Endothelial cell of umbilical vein (primary cell): ENCODE results near the gene SARS1. TPM values are rescaled to one million over a fixed set of nuclear protein-coding genes. Genes with fewer than 3 reads are reported as not detected.

Experiments
- BruUV-seq: library from RNA; stranded (reverse); fragments of 400-500 nt; replicated peaks from 2 replicates; lab custom pipeline; 2021; lab: Mats Ljungman, UMichigan
- CTCF ChIA-PET: fragments of 300-600, 350-600 bp; sonication (Branson Sonifier 250); formaldehyde crosslinking; loops from one replicate; lab custom pipeline; 2021; ENCODE audit warnings: antibody characterized with exemption, inconsistent platforms; lab: Charles Lee
- POLR2A ChIA-PET: fragments of 300-600, 350-600 bp; sonication (Branson Sonifier 250); formaldehyde crosslinking; loops from one replicate; lab custom pipeline; 2021; ENCODE audit warnings: antibody characterized with exemption, inconsistent platforms; lab: Charles Lee
- DNase-seq: peaks from one replicate; pipeline ENCODE4 v3.0.0-alpha.2; 2011; ENCODE audit warnings: low read depth, low spot score
- FAIRE-seq: peaks from 2 replicates; lab custom pipeline; 2011; peaks lifted over from hg19 to GRCh38; lab: Jason Lieb, UNC
- H2AFZ ChIP-seq: 2 replicates; pipeline ENCODE4 v1.6.0; 2012; ENCODE audit warnings: low read depth, low read length, control low read depth, inconsistent platforms
- H3K27ac ChIP-seq: 2 replicates; pipeline ENCODE4 v1.5.1; 2011; ENCODE audit warnings: low read depth, mild to moderate bottlenecking, control low read depth, low read length, moderate library complexity; ENCODE audit not compliant: insufficient read depth
- H3K27me3 ChIP-seq, 2 experiments: 2 replicates each; pipeline versions ENCODE4 v1.6.0 to v1.6.1; 2011; ENCODE audit warnings: low read length in 2 of 2, mixed read lengths in 1 of 2; ENCODE audit not compliant: control insufficient read depth in 2 of 2, insufficient read depth in 2 of 2
- H3K36me3 ChIP-seq, 2 experiments: 2 replicates in 1 of 2; 3 replicates in 1 of 2; pipeline ENCODE4 v1.5.1; 2011; ENCODE audit warnings: low read length in 2 of 2, mild to moderate bottlenecking in 1 of 2, moderate library complexity in 1 of 2; ENCODE audit not compliant: control insufficient read depth in 2 of 2, insufficient read depth in 2 of 2; ENCODE audit errors: extremely low read depth in 1 of 2
- H3K4me1 ChIP-seq: 3 replicates; pipeline ENCODE4 v1.5.1; 2011; ENCODE audit warnings: mild to moderate bottlenecking, low read length; ENCODE audit not compliant: control insufficient read depth, insufficient read depth; ENCODE audit errors: extremely low read depth
- H3K4me2 ChIP-seq: 2 replicates; pipeline ENCODE4 v1.6.1; 2011; ENCODE audit warnings: low read length, control low read depth, mixed read lengths; ENCODE audit not compliant: insufficient read depth
- H3K4me3 ChIP-seq, 3 experiments: fragments of 200-600 bp in 1 of 3; sonication (generic), shearing (Covaris generic) in 1 of 3; replicated peaks in 1 of 3; 2 replicates each; pipeline ENCODE4 v1.5.1; 2011 to 2016; ENCODE audit warnings: control low read depth in 3 of 3, low read length in 3 of 3, mild to moderate bottlenecking in 2 of 3, inconsistent platforms in 1 of 3, low read depth in 1 of 3, moderate library complexity in 1 of 3; ENCODE audit not compliant: insufficient read depth in 1 of 3
- H3K79me2 ChIP-seq: 2 replicates; pipeline ENCODE4 v1.6.0; 2012; ENCODE audit warnings: low read length, inconsistent platforms; ENCODE audit not compliant: control insufficient read depth, insufficient read depth
- H3K9ac ChIP-seq: replicated peaks from 2 replicates; pipeline ENCODE3; 2011; ENCODE audit warnings: low read length, control low read depth; ENCODE audit not compliant: insufficient read depth; ENCODE audit errors: extremely low read depth
- H3K9me1 ChIP-seq: replicated peaks from 3 replicates; pipeline ENCODE4 v1.6.0; 2011; ENCODE audit warnings: mild to moderate bottlenecking, low read length; ENCODE audit not compliant: control insufficient read depth, insufficient read depth; ENCODE audit errors: extremely low read depth
- H3K9me3 ChIP-seq: replicated peaks from 2 replicates; pipeline ENCODE4 v1.5.1; 2012; ENCODE audit warnings: low read length, inconsistent platforms; ENCODE audit not compliant: control insufficient read depth, insufficient read depth
- H4K20me1 ChIP-seq: replicated peaks from 2 replicates; pipeline ENCODE3; 2011; ENCODE audit warnings: mild to moderate bottlenecking, low read length; ENCODE audit not compliant: control insufficient read depth, insufficient read depth; ENCODE audit errors: extremely low read depth
- EZH2 ChIP-seq: IDR thresholded peaks from 2 replicates; pipeline ENCODE4 v1.6.1; 2012; ENCODE audit warnings: borderline replicate concordance, low read depth, mild to moderate bottlenecking, moderate library complexity, low read length, inconsistent platforms; ENCODE audit not compliant: severe bottlenecking
- JUN ChIP-seq: IDR thresholded peaks from 2 replicates; pipeline ENCODE4 v1.6.1; 2011; ENCODE audit warnings: borderline replicate concordance, low read depth; ENCODE audit not compliant: insufficient read length, insufficient read depth
- MYC ChIP-seq: IDR thresholded peaks from one replicate; pipeline ENCODE4 v1.6.1; 2011; ENCODE audit warnings: mild to moderate bottlenecking, low read depth, low read length
- dilution Hi-C: fragments of 300-500 bp; cut with MboI; formaldehyde crosslinking; loops from one replicate; pipeline ENCODE4 v1.15.0; 2019; ENCODE audit warnings: low sequenced_read_pairs; ENCODE audit not compliant: extremely low pct_ligation_motif_present
- intact Hi-C: fragments of 100-400 bp; cut with micrococcal nuclease; formaldehyde crosslinking; loops from one replicate; pipeline ENCODE4 v1.10.0; 2022
- polyA plus RNA-seq, 4 experiments: library from polyadenylated mRNA; depleted of rRNA in 3 of 4; stranded (reverse) in 3 of 4; unstranded in 1 of 4; fragments of >200 nt; gene quantifications; 2 replicates each; pipeline versions ENCODE4 v1.2.1 to v1.2.3, GENCODE V29; 2011 to 2012; ENCODE audit warnings: missing spikeins in 1 of 4
- total RNA-seq: library from RNA; stranded (reverse); gene quantifications from 2 replicates; pipeline ENCODE4 v1.2.3, GENCODE V29; 2021
- TF ChIP-seq, protein P1 (sequence below): IDR thresholded peaks from 2 replicates; pipeline ENCODE4 v1.6.1; 2011; ENCODE audit not compliant: insufficient read depth, insufficient read length
- TF ChIP-seq, protein P2 (sequence below), 2 donors: IDR thresholded peaks; 1 replicate in 1 of 2; 2 replicates in 1 of 2; pipeline ENCODE4 v1.5.1; 2011; ENCODE audit warnings: low read length in 2 of 2, mild to moderate bottlenecking in 2 of 2, moderate library complexity in 2 of 2, control low read depth in 1 of 2, inconsistent platforms in 1 of 2, low read depth in 1 of 2; ENCODE audit not compliant: insufficient read depth in 1 of 2; ENCODE audit errors: extremely low read depth in 1 of 2

The SARS1 gene
- total and polyA plus RNA-seq, 2 donors (not counting 3 experiments of a cell fraction or from before 2014, with no cell fraction given): 110 to 178 TPM

DNA sequence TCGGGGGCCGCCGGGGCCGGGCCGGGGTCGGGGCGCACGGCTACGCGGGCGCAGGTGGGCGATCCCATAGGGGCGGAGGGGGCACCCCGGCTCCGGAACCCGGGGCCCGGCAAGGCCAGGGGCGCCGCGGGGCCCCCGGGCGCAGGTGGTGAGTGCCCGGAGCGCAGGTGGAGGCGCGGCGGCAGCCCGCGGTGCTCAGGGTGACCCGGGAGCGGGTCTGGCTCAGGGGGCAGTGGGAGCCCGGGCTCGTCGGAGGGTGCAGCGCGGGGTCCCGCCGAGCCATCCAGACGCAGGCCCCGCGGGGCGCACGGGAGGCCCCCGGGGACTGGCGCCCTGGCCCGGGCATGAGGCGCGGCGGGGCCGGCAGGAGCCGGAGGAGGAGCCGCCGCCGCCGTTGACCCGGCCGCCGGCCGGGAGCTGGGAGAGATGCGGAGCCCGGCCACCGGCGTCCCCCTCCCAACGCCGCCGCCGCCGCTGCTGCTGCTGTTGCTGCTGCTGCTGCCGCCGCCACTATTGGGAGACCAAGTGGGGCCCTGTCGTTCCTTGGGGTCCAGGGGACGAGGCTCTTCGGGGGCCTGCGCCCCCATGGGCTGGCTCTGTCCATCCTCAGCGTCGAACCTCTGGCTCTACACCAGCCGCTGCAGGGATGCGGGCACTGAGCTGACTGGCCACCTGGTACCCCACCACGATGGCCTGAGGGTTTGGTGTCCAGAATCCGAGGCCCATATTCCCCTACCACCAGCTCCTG, 36.1 kb downstream of the SARS1 start:
- no TSS peak for BruUV-seq
- intact Hi-C loops (loop anchor here (1.0 kb wide), 1 partner anchor 10 kb away; no protein-coding TSS in a partner anchor), dilution Hi-C loops (no loop called here)
- Histone ChIP-seq H3K9ac (no peak overlapping the region), H2AFZ (peak overlapping the region; percentile 66), H3K4me3 (peak overlapping the region in 1 of 3 experiments; percentile 35), H3K4me1 (no peaks in the 10 kb centered on the region), H3K27me3 (peaks cover 3 to 10% of the 10 kb centered on the region in 2 experiments), H3K4me2 (peak overlapping the region; percentile 56), H3K9me3 (no peaks in the 10 kb centered on the region), H4K20me1 (no peaks in the 10 kb centered on the region), H3K9me1 (no peaks in the 10 kb centered on the region), H3K36me3 (no peaks in the 10 kb centered on the region), H3K27ac (no peak overlapping the region), H3K79me2 (no peaks in the 10 kb centered on the region)
- ChIA-PET CTCF (interaction anchor here (0.9 to 2.7 kb wide), 9 partner anchors 10 to 237 kb away, joined by 3 to 22 read pairs (median 4); partner anchors contain the start of gene SORT1), POLR2A (interaction anchor here (1.1 kb wide), 1 partner anchor 177 kb away, joined by 4 read pairs; no protein-coding TSS in a partner anchor)
- TF ChIP-seq EZH2: peak; percentile 37
- TF ChIP-seq, protein P1, sequence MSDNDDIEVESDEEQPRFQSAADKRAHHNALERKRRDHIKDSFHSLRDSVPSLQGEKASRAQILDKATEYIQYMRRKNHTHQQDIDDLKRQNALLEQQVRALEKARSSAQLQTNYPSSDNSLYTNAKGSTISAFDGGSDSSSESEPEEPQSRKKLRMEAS: no peak
- FAIRE-seq: no peak
- no peak for DNase-seq

DNA sequence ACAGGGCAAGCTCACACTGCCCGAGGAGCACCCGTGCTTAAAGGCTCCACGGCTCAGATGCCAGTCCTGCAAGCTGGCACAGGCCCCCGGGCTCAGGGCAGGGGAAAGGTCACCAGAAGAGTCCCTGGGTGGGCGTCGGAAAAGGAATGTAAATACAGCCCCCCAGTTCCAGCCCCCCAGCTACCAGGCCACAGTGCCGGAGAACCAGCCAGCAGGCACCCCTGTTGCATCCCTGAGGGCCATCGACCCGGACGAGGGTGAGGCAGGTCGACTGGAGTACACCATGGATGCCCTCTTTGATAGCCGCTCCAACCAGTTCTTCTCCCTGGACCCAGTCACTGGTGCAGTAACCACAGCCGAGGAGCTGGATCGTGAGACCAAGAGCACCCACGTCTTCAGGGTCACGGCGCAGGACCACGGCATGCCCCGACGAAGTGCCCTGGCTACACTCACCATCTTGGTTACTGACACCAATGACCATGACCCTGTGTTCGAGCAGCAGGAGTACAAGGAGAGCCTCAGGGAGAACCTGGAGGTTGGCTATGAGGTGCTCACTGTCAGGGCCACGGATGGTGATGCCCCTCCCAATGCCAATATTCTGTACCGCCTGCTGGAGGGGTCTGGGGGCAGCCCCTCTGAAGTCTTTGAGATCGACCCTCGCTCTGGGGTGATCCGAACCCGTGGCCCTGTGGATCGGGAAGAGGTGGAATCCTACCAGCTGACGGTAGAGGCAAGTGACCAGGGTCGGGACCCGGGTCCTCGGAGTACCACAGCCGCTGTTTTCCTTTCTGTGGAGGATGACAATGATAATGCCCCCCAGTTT, 36.9 kb downstream of the SARS1 start:
- Histone ChIP-seq H3K27ac (no peak overlapping the region), H2AFZ (no peak overlapping the region), H3K9me1 (no peaks in the 10 kb centered on the region), H3K4me3 (no peak overlapping the region), H3K27me3 (peaks cover 3 to 10% of the 10 kb centered on the region in 2 experiments), H4K20me1 (no peaks in the 10 kb centered on the region), H3K9ac (no peak overlapping the region), H3K4me2 (no peak overlapping the region), H3K4me1 (no peaks in the 10 kb centered on the region), H3K79me2 (no peaks in the 10 kb centered on the region), H3K36me3 (no peaks in the 10 kb centered on the region), H3K9me3 (no peaks in the 10 kb centered on the region)
- BruUV-seq: no TSS peak
- no peak for FAIRE-seq
- peak; percentile 16 for TF ChIP-seq EZH2
- no peak for TF ChIP-seq JUN
- TF ChIP-seq, protein P2, sequence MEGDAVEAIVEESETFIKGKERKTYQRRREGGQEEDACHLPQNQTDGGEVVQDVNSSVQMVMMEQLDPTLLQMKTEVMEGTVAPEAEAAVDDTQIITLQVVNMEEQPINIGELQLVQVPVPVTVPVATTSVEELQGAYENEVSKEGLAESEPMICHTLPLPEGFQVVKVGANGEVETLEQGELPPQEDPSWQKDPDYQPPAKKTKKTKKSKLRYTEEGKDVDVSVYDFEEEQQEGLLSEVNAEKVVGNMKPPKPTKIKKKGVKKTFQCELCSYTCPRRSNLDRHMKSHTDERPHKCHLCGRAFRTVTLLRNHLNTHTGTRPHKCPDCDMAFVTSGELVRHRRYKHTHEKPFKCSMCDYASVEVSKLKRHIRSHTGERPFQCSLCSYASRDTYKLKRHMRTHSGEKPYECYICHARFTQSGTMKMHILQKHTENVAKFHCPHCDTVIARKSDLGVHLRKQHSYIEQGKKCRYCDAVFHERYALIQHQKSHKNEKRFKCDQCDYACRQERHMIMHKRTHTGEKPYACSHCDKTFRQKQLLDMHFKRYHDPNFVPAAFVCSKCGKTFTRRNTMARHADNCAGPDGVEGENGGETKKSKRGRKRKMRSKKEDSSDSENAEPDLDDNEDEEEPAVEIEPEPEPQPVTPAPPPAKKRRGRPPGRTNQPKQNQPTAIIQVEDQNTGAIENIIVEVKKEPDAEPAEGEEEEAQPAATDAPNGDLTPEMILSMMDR (IDR thresholded peaks at IDR 0.05; ENCODE audit: extremely low read depth in 1 of 2, insufficient read depth in 1 of 2, low read depth in 1 of 2, low read length in 2 of 2): no peak
- no peak for TF ChIP-seq MYC
- ChIA-PET POLR2A (interaction anchor here (1.1 kb wide), 1 partner anchor 176 kb away, joined by 4 read pairs; no protein-coding TSS in a partner anchor), CTCF (interaction anchor here (0.9 to 2.7 kb wide), 8 partner anchors 11 to 237 kb away, joined by 3 to 22 read pairs (median 4); partner anchors contain the start of gene SORT1)
- intact Hi-C loops (no loop called here), dilution Hi-C loops (no loop called here)
- DNase-seq: no peak
